Bronchial epithelial cell (primary cell): ENCODE data around the gene ERBIN. TPM values are rescaled to one million over a fixed set of nuclear protein-coding genes. Genes with fewer than 3 reads are reported as not detected.
A peak's percentile ranks its signal among the peaks of the same experiment; 100 is the strongest.

ENCODE experiments used
- DNase-seq: peaks from one replicate; pipeline ENCODE4 v3.0.0-alpha.2; 2010; ENCODE audit warnings: low read depth
- FAIRE-seq: peaks from 2 replicates; lab custom pipeline; 2011; peaks lifted over from hg19 to GRCh38; lab: Jason Lieb, UNC
- H3K27me3 ChIP-seq: 2 replicates; pipeline ENCODE4 v1.5.1; 2011; ENCODE audit warnings: low read length; ENCODE audit not compliant: control insufficient read depth, insufficient read depth
- H3K36me3 ChIP-seq: 2 replicates; pipeline ENCODE4 v1.5.1; 2011; ENCODE audit warnings: low read length; ENCODE audit not compliant: control insufficient read depth, insufficient read depth
- H3K4me3 ChIP-seq: 2 replicates; pipeline ENCODE4 v1.5.1; 2011; ENCODE audit warnings: mild to moderate bottlenecking, low read depth, low read length, control low read depth
- total RNA-seq: library from RNA; depleted of rRNA; stranded (reverse); fragments of >200 nt; gene quantifications from 2 replicates; pipeline ENCODE4 v1.2.1, GENCODE V29; 2014
- TF ChIP-seq, protein P1 (sequence below): IDR thresholded peaks from 2 replicates; pipeline ENCODE4 v1.5.1; 2011; ENCODE audit warnings: mild to moderate bottlenecking, moderate library complexity, low read length, control low read depth, inconsistent platforms; ENCODE audit not compliant: insufficient read depth, severe bottlenecking

The ERBIN gene
- total RNA-seq, 1 donor from 2014 or later, result 46.1 TPM

DNA sequence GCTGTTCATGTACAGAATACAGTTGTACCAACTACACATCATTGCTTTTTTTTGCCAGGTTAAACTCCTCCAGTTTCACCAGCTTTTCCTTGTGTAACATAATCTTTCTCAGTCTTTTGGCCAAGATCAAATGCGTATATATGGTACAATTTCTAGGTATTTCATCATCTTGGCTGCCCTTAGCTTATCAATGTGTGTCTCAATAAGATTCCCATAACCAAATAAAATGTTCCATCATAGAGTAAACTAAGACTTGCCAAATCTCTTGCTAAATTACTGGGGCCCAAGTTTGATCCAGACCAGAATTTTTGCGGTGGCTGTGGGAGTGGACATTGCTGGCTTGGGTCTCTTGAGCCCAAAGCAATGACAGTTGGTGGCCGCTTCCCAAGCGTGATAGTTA, 24.3 kb upstream of the ERBIN start:
- no peaks in the 10 kb centered on the region for H3K36me3 ChIP-seq
- TF ChIP-seq, protein P1, sequence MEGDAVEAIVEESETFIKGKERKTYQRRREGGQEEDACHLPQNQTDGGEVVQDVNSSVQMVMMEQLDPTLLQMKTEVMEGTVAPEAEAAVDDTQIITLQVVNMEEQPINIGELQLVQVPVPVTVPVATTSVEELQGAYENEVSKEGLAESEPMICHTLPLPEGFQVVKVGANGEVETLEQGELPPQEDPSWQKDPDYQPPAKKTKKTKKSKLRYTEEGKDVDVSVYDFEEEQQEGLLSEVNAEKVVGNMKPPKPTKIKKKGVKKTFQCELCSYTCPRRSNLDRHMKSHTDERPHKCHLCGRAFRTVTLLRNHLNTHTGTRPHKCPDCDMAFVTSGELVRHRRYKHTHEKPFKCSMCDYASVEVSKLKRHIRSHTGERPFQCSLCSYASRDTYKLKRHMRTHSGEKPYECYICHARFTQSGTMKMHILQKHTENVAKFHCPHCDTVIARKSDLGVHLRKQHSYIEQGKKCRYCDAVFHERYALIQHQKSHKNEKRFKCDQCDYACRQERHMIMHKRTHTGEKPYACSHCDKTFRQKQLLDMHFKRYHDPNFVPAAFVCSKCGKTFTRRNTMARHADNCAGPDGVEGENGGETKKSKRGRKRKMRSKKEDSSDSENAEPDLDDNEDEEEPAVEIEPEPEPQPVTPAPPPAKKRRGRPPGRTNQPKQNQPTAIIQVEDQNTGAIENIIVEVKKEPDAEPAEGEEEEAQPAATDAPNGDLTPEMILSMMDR, result no peak
- DNase-seq, result no peak
- no peak for FAIRE-seq
- H3K4me3 ChIP-seq, result no peak overlapping the region
- H3K27me3 ChIP-seq, result no peaks in the 10 kb centered on the region

DNA sequence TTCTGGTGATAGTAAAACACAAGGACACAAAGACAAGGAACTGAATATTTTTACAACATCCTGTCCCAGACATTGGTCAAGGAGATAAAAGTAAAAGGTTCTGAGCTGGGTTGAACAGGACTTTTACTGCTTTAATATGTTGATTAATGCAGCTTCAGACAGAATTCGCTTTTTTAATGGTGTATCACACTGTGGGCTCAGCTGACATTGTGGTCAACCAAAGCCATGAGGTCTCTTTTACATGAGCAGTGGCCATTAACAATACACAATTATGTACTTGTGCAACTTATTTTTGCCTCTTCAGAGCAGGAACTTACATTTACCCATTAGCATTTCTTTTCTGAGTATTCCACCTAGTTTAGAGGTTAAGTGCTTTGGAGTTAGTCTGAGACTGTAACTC, 22.8 kb upstream of the ERBIN start:
- TF ChIP-seq, protein P1, result no peak

DNA sequence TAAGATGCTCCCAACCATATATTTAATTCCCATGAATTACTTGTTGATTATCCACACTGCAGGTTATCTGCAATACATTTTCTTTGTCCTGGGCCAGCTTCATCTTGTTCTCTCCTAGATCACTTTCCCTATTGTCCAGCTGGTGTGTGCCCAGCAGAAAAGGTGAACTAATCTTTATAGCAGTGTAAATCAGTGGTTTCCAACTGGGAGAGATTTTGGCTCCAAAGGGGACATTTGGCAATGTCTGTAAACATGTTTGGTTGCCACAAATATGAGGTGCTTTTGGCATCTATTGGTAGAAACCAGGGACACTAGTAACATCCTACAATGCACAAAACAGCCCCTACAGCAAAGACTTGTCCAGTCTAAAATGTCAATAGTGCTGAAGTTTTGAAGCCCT, 20.1 kb upstream of the ERBIN start:
- TF ChIP-seq, protein P1, result no peak
- FAIRE-seq, result no peak
- no peaks in the 10 kb centered on the region for H3K27me3 ChIP-seq
- H3K4me3 ChIP-seq, result no peak overlapping the region
- DNase-seq, result no peak
- H3K36me3 ChIP-seq, result no peaks in the 10 kb centered on the region

More for the DNA sequence above, 22.8 kb upstream of the ERBIN start:
- H3K36me3 ChIP-seq, result no peaks in the 10 kb centered on the region
- H3K4me3 ChIP-seq, result no peak overlapping the region
- no peak for FAIRE-seq
- DNase-seq, result no peak
- no peaks in the 10 kb centered on the region for H3K27me3 ChIP-seq

DNA sequence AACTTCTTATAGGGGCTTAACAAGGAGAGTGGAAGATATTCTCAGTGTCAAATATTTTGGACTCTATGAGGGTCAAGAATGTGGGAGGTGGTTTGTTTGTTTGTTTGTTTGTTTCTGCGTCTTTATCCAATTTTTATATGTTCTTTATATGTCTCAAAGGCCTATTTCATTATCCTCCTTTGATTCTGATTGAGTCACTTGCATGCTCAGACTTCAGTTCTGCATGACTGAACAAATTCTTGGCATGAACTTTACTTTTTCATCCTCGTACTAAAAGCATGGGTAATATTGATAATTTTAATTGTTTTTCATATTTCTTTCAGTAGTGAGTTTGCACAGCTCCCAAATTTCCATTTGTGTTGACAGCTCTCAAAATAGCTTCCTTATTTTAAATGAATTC, 19.2 kb upstream of the ERBIN start:
- TF ChIP-seq, protein P1, result no peak
- H3K27me3 ChIP-seq, result no peaks in the 10 kb centered on the region
- DNase-seq (peak; percentile 80), FAIRE-seq (no peak)
- H3K36me3 ChIP-seq, result no peaks in the 10 kb centered on the region
- no peak overlapping the region for H3K4me3 ChIP-seq

DNA sequence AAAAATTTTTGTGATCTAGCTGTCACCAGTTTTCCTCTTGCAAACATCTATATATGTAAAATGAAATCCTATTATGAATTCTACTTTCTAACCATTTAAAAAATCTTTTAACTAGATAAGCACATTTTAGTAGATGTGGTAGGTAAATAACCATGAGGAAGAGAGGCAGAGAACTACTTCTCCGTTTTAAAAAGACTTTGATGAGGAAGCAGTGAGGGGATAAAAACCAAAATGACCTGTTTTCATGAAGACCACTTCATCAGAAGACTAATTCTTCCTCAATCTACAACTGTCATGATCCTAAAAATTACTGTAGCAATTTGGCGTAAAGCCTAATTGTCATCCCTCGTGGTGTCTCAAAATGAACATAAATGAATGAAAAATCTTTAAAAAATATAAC, 15.7 kb upstream of the ERBIN start:
- TF ChIP-seq, protein P1, result no peak
- no peak for FAIRE-seq
- Histone ChIP-seq H3K27me3 (no peaks in the 10 kb centered on the region), H3K4me3 (no peak overlapping the region), H3K36me3 (no peaks in the 10 kb centered on the region)
- no peak for DNase-seq

DNA sequence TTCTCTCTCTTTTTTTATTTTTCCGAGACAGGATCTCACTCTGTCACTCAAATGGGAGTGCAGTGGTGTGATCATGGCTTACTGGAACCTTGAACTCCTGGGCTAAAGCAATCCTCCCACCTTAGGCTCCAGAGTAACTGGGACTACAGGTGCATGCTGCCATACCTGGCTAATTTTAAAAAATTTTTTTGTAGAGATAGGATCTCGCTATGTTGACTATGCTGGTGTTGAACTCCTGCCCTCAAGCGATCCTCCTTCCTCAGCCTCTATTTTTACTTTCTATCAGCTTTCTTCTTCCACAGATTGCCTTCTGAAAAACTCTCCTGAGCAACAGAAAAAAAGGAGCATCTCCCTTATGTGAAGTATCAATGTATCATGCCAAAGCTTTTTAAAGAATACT, 14.1 kb upstream of the ERBIN start:
- TF ChIP-seq, protein P1, result no peak
- DNase-seq, result no peak
- Histone ChIP-seq H3K27me3 (no peaks in the 10 kb centered on the region), H3K36me3 (no peaks in the 10 kb centered on the region), H3K4me3 (no peak overlapping the region)
- FAIRE-seq, result no peak
